Measurements from ENCODE around the gene TMEM151B.

TMEM151B gene

GRCh38 chr6:44250718-44251123, 19.5 kb upstream of the TMEM151B start:
- no peak for DNase-seq (ENCODE audit: low read depth)

- no peak for DNase-seq (ENCODE audit: low read depth)
Observed at GRCh38 chr6:44251576-44252524, 18.4 kb upstream of the TMEM151B start.

GRCh38 chr6:44253307-44254101, 16.7 kb upstream of the TMEM151B start:
- DNase-seq (ENCODE audit: low read depth): no peak

- DNase-seq (ENCODE audit: low read depth): no peak
Observed at GRCh38 chr6:44254191-44255104, 15.8 kb upstream of the TMEM151B start.

- no peak for DNase-seq (ENCODE audit: low read depth)
Observed at GRCh38 chr6:44255105-44255808, 15.0 kb upstream of the TMEM151B start.

- no peak for DNase-seq (ENCODE audit: low read depth)
Observed at GRCh38 chr6:44255871-44256774, 14.1 kb upstream of the TMEM151B start.

GRCh38 chr6:44256775-44257024, 13.6 kb upstream of the TMEM151B start:
- DNase-seq (ENCODE audit: low read depth): no peak

GRCh38 chr6:44257025-44257752, 13.1 kb upstream of the TMEM151B start, which contains the start of gene SLC35B2:
Gene SLC35B2 (minus strand): TSS chr6:44257528. CDS start chr6:44257410, 118 bp downstream.
- DNase-seq (ENCODE audit: low read depth): no peak

GRCh38 chr6:44257753-44258324, 12.4 kb upstream of the TMEM151B start:
- DNase-seq (ENCODE audit: low read depth): no peak

- no peak for DNase-seq (ENCODE audit: low read depth)
Observed at GRCh38 chr6:44258325-44258863, 11.9 kb upstream of the TMEM151B start.

- DNase-seq (ENCODE audit: low read depth): no peak
Observed at GRCh38 chr6:44258921-44259320, 11.3 kb upstream of the TMEM151B start.

GRCh38 chr6:44260011-44260410, 10.2 kb upstream of the TMEM151B start:
- DNase-seq (ENCODE audit: low read depth): no peak

- DNase-seq (ENCODE audit: low read depth): no peak
Observed at GRCh38 chr6:44260451-44261297, 9.6 kb upstream of the TMEM151B start.

- no peak for DNase-seq (ENCODE audit: low read depth)
Observed at GRCh38 chr6:44261581-44261980, 8.7 kb upstream of the TMEM151B start.

- no peak for DNase-seq (ENCODE audit: low read depth)
Observed at GRCh38 chr6:44262467-44263353, 7.5 kb upstream of the TMEM151B start.

- no peak for DNase-seq (ENCODE audit: low read depth)
Observed at GRCh38 chr6:44263354-44264100, 6.7 kb upstream of the TMEM151B start.
